Measurements from ENCODE around the gene MRPS21.

DNA sequence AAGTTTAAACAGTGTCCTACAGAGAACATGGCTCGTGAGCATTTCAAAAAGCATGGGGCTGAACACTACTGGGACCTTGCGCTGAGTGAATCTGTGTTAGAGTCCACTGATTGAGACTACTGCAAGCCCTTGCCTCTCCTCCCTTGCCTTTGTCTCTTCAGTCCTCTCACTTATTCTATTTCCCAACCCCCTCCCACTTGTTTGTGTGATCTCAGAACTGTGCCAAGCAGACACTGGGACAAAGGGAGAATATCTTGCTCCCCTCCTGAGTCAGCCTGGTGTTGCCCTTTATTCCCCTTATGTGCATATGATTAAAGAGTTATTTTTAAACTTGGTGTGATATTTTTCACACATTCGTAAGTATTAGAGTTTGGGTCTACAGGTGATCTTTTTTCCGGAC lies 59.2 kb downstream of the MRPS21 start:
- TF ChIP-seq POLR2AphosphoS5 (IDR thresholded peaks at IDR 0.05; ENCODE audit: borderline replicate concordance, low read depth, low read length), result no peak
- no peak for TF ChIP-seq EZH2 (IDR thresholded peaks at IDR 0.05)

Measured in SK-N-MC (cell line).